ENCODE results near the gene HTR3D.

DNA sequence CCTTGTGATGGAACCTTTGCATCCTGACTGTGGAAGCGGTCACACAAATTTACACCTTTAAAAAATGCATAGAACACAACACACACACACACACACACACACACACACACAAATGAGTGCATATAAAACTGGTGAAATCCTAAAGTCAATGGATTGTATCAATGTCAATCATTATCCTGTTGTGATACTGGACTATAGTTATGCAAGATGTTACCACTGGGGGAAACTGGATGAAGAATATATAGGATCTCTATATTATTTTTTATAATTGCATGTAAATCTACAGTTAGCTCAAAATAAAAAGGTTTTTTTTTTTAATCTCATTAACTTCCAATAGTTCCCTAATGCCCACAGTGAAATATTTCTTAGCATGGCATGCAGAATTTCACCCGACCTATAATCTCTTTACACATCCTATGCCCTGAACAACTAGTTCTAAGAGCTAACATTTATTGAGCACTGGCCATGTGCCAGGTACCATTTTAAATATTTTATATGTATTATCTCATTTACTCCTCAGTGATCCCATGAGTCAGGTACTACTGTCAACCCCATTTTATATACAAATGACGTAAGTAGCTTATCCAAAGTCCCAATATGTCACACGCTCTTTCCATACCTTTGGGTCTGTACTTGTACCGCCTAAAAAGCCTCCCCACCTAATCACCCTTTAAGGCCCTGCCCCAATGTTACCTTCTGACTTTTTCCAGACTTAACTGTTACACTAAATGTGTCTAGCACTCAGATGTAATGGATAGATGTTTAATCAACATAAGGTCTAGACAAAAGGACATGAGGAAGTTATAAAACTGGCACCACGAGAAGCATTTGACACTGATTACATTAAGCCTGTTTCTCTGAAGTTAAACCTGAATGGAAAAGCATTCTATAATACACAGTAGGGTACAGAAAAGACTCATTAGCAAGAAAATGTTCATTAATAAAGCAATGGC, 19.3 kb upstream of the HTR3D start:
- TF ChIP-seq, protein P1, sequence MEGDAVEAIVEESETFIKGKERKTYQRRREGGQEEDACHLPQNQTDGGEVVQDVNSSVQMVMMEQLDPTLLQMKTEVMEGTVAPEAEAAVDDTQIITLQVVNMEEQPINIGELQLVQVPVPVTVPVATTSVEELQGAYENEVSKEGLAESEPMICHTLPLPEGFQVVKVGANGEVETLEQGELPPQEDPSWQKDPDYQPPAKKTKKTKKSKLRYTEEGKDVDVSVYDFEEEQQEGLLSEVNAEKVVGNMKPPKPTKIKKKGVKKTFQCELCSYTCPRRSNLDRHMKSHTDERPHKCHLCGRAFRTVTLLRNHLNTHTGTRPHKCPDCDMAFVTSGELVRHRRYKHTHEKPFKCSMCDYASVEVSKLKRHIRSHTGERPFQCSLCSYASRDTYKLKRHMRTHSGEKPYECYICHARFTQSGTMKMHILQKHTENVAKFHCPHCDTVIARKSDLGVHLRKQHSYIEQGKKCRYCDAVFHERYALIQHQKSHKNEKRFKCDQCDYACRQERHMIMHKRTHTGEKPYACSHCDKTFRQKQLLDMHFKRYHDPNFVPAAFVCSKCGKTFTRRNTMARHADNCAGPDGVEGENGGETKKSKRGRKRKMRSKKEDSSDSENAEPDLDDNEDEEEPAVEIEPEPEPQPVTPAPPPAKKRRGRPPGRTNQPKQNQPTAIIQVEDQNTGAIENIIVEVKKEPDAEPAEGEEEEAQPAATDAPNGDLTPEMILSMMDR (IDR thresholded peaks at IDR 0.05) = no peak
- TF ChIP-seq POLR2A (IDR thresholded peaks at IDR 0.05) = no peak

Measured in heart left ventricle (tissue), 13 donors.